Endothelial cell of hepatic sinusoid (primary cell): ENCODE results near the gene AP4M1.

Experiments used
- in situ Hi-C: cut with HindIII; loops from 2 replicates; pipeline ENCODE4 v1.10.0; 2017; ENCODE audit warnings: low sequenced_read_pairs

Gene AP4M1

DNA sequence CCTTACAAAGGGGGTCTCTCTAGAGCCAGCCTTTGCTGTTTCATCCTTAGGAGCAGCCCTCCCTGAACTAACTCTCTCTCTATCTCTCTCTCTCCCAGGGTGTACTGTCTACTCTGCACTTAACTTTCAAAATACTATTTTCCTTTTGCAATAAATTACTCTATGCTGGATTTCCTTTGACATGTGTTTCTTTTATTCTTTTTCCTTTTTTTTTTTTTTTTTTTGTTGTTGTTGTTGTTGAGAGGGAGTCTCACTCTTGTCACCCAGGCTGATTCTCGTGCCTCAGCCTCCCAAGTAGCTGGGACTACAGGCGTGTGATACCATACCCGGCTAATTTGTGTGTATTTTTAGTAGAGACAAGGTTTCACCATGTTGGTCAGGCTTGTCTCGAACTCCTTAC, 18.5 kb upstream of the AP4M1 start:
- in situ Hi-C loops, result no loop called here

- in situ Hi-C loops, result no loop called here
Observed at GRCh38 chr7:100085515-100085914, 15.9 kb upstream of the AP4M1 start.

DNA sequence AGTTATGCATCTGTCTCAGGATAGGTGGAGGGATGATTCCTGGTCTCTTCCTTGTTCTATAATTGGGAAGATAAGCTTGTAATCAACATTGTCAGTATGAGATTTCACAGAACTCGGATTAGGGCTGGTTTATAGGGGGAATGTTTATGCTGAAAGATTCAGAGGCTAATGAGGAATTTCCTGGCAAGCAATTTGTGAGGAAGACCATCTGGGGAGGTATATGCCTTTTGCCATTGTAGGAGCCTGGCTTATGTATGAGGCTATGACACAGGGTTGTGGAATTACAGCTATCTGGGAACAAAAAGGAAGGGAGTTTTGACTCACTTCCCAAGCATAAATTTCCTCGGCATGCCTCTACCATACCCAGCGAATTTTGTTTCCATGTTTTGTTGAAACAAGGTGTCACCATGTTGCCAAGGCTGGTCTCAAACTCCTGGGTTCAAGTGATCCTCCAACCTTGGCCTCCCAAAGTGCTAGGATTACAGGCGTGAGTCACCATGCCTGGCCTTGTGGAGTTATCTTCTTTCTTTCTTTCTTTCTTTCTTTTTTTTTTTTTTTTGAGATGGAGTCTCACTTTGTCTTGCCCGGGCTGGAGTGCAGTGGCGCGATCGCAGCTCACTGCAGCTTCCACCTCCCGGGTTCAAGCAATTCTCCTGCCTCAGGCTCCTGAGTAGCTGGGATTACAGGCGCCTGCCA, 14.2 kb upstream of the AP4M1 start:
- in situ Hi-C loops, result no loop called here

DNA sequence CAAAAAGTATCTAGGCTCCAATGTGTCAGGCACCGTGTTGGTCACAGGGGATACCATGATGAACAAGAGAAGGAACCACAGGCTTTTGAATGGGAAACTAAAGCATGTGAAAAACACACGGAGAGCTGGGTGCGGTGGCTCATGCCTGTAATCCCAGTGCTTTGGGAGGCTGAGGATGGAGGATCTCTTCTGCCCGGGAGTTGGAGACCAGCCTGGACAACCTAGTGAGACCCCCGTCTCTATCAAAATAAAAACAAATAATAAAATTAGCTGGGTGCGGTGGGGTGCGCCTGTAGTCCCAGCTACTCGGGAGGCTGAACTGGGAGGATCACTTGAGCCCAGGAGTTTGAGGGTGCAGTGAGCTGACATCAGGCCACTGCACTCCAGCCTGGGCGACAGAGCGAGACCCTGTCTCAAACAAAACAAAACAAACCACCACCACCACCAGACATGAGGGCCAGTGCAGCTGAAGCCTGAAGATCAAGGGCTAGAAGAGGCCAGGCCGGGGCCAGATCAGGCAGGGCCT, 13.3 kb upstream of the AP4M1 start:
- in situ Hi-C loops, result no loop called here

GRCh38 chr7:100088621-100089457, 12.6 kb upstream of the AP4M1 start, which contains the start of gene COPS6:
Gene COPS6, plus strand, starts transcription at chr7:100088969. Its CDS starts 22 bp downstream, at chr7:100088991.
- in situ Hi-C loops, result no loop called here

- in situ Hi-C loops, result no loop called here
Observed at GRCh38 chr7:100089458-100090196, 11.8 kb upstream of the AP4M1 start.

GRCh38 chr7:100090527-100091410, 10.7 kb upstream of the AP4M1 start:
- in situ Hi-C loops, result no loop called here

GRCh38 chr7:100091411-100092181, 9.8 kb upstream of the AP4M1 start:
- in situ Hi-C loops, result no loop called here

DNA sequence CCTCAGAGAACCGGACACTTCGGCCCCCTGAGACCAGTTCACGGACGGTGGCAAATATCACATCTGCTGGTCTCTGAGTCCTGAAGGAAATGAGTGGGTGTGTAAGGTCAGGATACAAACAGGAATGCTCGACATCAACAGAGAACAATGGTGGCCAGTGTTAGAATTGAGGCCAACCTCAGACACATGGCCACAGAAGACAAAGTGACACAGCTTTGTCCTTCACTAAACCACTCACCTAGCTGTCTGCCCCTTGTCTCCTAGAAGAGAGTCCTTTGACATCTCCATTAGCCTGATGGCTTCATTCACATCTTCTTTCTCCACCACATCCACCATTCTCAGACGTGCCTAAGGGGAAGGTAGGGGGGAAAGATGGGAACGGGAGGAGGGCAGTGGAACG, 8.4 kb upstream of the AP4M1 start:
- in situ Hi-C loops, result no loop called here

DNA sequence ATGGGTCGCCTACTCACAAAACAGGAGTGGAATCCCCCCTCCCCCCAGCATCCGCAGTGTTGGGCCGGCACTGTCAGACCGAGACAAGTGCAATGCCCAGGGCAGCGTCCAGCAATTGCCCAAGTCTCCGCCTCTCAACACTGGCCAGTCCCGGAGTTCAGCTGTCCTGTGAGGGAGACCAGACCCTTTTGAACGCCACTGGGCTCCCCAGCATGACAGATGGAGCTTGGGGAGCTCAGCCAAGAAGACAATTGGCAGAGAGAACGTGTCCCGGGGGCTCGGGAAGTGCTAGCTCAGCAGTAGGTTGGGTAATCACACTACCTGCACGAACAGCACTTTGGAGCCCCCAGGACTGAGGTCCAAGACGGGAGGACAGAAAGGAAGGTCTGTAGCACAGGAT, 7.9 kb upstream of the AP4M1 start:
- in situ Hi-C loops, result no loop called here

DNA sequence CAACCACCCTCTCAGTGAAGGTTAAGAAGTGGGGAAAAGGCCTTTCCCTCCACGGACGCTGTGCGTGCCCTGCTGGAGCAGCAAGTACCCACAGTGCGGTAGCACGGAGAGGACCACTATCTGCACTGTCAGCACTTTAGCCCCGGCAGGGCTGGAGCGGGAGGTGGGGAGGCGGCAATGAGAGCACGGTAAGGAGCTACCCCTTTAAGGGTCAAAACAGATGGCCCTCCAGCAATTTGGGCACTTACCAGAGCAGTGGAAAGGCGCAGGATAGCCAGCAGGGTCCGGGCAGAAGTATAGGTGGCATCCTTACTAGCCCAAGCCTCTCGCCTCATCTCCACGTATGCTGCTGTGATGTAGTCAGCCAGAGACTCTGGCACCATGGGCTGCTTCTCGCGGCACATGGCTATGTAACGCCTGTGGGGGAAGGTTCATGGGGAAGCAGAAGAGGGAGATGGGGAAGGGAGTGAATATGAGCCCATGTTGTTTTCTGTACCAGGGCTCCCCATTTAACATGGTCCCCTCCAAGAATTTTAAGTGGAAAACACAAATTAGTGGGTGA, 7.4 kb upstream of the AP4M1 start:
- in situ Hi-C loops, result no loop called here

- in situ Hi-C loops, result no loop called here
Observed at GRCh38 chr7:100095289-100095688, 6.2 kb upstream of the AP4M1 start.

- in situ Hi-C loops, result no loop called here
Observed at GRCh38 chr7:100095704-100096103, 5.7 kb upstream of the AP4M1 start.

GRCh38 chr7:100098913-100099312, 2.5 kb upstream of the AP4M1 start:
- in situ Hi-C loops, result no loop called here

DNA sequence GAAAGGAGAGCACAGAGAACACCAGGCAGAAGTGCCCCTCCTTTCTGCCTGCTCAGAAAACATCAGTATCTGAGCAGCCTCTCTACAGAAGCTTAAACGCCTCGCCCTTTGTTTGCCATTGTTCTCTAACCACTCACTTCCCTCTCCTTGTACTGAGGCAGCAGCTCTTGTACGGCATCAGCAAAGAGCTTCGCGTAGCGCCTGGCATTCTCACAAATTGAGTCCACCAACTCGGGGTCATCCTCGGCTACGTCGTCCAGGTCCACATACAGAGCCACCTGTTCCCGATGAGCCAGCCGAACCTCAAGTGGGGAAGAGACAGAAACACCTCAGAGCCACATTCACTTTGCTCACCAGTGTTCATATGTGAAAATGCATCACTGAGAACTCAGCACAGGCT, 2.0 kb upstream of the AP4M1 start:
- in situ Hi-C loops, result no loop called here

DNA sequence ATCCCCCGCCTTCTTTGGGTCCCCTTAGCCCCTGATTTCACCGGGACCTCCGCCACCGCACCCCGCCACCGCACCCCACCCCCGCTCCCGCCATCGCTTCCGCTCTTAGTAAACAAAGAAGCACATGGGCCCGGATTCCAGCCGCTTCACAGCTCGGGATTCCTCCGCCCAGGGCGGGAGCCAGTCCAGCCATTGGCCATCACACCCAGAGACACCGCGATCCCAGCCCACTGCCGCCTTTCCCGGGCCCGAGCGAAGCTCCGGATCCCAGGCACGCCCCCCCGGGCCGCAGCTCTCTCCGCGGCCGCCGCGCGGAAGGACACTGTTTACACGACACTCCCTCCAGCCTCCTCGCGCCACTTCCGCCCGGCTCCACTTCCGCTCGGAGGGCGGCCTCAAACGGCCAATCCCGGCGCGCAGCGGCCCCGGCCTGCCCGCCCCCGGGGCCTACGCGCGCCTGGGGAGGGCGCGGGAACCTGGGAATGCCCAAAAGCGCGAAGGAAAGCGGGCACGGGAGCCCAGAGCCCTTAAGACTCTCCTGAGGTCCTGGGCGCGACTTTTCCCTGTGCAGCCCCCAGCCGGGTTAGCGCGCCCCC, 925 bp upstream of the AP4M1 start:
- in situ Hi-C loops, result no loop called here

- in situ Hi-C loops, result no loop called here
Observed at GRCh38 chr7:100102950-100103840, 1.8 kb downstream of the AP4M1 start.

DNA sequence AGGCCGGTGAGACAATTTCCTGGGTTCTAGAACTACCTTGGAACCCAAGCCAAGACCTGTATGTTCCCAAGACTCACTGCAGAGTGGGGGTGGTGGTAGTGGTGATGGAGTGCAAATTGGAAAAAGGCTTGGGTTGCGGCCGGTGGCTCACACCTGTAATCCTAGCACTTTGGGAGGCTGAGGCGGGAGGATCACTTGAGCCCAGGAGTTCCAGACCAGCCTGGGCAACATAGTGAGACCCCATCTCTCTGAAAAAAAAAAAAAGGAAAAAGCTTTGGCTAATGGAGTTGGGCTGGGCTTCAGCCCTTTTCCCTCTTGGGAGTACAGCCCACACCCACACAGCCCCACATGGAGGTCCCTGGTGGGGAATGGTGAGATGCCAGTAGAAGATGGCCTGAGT, 4.1 kb downstream of the AP4M1 start:
- in situ Hi-C loops, result no loop called here
